Endometrium (tissue), 2 donors: ENCODE measurements around the gene NDUFS8.

Experiments used
- FAIRE-seq: peaks from 2 replicates; lab custom pipeline; 2012; peaks lifted over from hg19 to GRCh38; lab: Jason Lieb, UNC
- donor health status: control.
- donor health status: control.

The NDUFS8 gene

DNA sequence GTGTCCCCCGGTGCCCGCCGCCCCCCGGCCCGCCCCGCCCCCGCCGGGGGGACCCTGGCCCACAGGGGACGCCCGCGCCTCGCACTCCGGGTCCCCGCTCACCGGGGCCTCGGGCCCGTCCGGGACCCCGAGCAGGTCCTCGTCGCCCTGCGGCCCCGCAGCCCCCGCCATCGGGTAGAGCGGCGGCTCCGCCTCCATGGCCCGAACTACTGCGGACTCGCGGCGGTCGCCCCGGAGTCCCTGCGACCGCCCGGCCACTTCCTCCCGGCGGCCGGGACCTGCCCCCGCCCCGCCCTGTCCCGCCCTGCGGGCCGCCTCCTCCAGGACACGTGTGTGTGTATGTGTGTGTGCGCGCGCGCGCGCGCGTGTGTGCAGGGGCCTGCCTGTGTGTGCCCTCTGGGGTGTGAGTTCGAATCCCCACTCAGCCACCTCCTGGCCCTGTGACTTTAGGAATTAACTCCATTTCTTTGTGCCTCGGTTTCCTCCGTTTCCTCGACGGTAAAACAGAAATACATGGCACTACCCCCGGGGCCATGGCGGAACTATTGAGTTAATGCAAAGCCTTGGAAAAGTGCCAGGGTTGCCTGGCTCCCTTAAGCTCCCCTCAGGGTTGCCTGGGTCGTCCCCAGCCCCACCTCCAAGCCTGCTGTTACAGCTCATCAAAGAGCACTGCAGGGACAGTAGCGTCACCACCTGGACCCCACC is 26.5 kb upstream of the NDUFS8 start, which contains the start of gene UNC93B1:
UNC93B1 (minus strand) TSS at position 252 of the 705 bp plus-strand sequence; CDS start at position 198, 54 bp downstream.
- no peak for FAIRE-seq

DNA sequence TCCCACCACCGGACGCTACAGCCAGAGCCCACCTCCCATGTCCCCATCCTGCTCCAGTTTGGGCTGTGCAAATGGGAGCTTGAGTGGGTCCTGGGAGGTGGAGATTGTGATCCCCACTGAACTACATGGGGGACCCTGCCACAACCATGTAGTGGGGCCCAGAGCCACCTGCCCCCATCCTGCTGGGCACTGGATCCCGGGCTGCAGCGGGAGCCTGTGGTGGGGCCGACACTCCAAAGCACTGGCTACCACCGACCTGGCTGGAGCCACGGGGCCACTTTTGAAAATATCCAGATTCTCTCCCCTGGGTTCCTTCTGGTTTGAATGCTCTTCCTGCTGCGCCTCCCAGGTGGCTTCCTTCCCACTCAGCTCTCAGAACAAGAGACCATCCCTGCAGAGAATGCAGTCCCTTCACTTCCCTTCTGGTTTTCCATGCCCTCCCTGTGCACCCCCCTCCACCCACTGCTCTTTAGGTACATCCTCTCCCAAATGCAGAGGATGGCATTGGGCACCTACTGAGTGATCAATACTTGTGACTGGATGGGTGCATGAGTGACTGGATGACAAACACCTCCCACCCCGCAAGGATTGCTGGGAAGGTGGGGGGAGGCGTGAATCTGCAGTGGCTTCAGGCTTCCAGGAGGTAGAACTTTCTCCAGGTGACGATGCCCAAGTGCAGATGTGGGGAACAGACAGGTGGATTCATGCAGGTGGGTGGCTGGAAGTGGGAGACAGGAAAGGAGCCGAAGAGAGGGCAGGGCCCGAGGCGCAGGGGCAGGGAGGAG is 25.7 kb upstream of the NDUFS8 start:
- FAIRE-seq, result no peak

DNA sequence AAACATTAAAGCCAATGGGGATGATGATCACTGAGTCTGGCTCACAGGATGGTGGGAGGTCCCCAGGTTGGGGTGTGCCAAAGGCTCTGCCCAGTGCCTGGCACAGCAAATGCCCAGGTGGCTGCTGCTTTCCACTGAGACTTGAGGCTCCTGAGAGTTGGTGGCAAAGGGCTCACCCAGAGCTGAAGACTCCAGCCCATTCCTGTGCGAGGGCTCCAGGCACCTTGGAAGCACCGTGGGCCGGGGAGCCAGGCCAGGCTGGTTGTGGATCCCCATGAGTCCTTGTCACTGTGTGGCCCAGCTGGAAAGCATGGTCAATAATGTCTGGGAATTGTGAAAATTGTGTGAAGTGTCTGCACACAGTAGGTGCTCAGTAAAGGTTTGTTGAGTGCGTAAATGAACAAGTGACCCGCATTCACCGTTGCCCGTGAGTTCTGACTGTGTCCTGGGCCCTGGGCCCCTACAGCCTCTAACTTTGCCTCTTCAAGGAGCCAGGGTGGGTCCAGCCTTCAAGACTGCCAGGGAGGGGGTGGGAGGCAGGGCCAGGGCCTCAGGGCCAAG is 23.8 kb upstream of the NDUFS8 start:
- no peak for FAIRE-seq

DNA sequence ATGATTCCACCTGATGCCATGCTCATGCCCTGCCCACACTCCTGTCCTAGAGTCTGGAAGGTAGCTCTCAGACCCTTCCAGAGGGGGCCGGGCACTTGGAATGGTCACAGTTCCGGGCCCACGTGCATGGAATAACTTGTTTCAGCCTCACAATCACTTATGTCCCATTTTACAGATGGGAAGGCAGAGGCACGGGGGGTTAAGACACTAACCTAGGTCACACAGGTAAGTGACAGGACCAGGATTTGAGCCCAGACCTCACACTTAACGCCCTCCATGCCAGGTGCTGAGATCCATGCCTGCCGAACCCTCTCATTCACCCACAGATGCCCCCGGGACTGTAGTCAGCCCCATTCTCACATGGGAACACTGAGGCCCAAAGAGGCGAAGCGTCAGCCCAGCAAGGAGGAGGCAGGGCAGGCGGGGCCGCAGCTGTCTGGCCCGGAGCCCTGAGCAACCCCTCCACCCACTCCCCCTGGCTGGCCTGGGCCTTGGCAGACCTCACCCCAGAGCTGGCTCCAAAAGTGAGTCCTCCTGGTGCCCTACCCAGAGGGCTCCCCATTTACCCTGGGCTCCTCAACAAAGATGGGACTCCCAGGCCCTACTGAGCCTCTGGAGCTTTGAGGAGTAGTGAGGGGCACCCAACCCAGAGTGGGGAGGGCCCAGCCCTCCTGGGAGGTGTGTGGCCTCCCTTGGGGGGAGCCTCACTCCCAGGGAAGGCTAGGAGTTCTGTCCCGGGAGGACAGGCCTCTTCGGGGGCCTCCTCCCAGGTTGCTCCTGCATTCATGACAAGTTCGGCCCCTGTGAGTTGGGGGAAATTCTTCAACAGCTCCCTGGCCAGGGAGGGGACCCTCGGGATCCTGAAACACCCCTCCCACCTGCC is 22.7 kb upstream of the NDUFS8 start:
- no peak for FAIRE-seq

DNA sequence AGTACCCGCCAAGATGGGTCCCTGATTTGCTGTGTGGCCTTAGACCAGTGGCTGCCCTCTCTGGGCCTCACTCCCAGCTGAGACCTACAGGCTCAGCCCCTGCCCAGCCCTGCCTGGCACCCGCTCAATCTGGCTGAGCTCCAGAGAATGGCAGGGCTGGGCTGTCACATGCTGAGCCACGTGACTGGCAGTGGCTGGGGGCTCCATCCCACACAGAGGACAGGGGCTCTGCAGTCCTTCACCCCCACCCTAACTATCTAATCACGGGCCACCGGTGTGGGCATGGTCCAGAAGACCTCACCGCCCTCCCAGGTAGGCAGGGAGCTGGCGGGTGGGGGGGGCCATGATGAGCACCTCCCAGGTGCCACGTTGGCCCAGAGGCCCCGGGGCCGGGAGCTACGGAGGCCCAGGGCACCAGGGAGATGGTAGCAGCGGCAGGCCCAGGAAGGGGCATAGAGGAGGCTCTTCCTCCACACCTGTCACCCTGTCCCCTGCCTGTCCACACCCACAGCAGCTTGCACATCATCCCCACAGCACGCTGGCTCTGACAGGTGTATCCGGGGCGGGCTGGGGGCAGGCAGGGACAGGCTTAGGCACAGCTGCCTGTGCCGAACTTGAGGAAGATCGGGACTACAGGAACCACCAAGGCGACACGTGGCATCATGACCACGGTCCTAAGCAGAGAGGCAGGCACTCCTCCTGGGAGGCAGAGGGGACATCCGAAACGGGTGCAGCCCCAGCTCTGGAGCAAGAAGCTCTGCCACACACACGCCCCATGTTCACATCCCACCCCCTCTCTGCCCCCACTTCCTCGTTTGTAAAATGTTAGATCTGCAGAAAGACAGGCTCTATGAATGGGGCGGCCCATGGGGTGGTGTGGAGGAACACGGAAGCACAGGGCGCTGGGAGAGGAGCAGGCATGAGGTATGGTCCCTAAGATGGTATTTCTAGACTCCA is 21.8 kb upstream of the NDUFS8 start:
- FAIRE-seq, result no peak

DNA sequence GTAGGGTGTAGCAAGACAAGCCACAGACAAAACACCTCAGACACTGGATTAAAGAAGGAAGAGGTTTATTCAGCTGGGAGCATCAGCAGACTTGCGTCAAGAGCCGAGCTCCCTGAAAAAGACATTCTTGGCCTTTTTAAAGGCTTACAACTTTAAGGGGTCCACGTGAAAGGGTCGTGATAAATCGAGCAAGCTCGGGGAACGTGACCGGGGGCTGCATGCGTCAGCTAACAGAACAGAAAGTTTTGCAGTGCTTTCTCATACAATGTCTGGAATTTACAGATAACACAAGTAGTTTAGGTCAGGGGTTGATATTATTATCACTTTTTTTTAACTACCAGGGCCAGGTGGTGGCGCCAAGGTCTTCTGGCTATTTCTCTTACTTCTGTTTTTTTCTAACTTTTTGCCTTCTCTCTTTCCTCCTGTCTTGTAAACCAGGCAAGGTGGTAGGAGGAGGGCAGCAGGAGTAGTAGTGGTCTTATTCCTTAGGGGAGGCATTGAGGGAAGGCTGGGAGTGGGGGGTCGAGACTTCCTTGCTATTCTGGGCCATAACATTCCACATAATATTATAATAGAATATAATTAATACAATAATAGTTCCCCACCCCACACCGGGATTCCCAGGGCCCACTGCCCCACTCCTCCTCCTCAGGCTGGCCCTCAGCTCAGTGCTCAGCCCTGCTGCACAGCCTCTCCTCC is 20.9 kb upstream of the NDUFS8 start:
- FAIRE-seq, result no peak

DNA sequence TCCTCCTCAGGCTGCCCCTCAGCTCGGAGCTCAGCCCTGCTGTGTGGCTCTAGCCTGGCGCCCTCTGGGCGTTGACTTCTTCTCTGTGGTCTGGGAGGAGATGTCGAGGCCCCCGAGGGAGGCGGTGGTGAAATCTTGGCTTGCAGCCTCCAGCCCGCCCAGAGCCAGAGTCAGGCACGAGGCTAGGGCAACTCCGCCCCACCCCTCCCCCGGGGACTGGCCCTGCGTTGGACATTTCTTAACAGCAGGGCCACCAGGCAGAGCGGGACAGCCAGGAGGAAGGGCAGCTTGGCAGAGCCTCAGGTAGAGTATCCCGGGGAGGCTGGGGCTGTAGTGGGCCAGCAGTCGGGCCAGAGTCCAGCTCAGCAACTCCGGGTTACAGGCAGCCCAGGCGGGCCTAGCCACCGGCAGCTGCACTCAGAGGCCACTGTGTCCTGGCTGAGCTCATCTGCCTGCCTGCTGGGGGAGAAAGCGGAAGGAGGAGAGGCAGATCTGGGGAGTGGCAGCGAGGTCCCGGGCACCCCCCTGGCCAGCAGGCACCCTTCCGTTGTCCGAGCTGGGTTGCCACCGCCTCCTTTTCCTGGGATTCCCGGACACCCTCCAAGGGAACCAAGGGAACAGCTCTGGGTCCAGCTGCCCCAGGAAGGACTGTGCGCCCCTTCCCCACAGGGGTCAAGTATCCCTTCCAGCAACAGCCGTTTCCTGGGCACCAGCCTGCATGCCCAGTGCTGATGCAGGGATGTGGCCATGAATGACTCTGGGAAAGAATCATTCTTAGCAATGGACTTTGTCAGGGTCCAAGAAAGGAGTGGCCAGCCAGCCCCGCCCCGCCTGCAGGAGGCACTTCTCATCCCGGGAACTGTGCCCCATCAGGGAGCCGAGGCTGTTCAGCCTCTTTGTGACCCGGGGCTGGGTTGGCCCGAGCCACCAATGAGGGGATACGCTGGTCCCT is 20.1 kb upstream of the NDUFS8 start, which contains the start of gene ALDH3B1:
ALDH3B1 (plus strand) TSS at position 238 of the 952 bp plus-strand sequence. CDS start 4,971 bp downstream, outside the sequence.
- FAIRE-seq, result no peak

DNA sequence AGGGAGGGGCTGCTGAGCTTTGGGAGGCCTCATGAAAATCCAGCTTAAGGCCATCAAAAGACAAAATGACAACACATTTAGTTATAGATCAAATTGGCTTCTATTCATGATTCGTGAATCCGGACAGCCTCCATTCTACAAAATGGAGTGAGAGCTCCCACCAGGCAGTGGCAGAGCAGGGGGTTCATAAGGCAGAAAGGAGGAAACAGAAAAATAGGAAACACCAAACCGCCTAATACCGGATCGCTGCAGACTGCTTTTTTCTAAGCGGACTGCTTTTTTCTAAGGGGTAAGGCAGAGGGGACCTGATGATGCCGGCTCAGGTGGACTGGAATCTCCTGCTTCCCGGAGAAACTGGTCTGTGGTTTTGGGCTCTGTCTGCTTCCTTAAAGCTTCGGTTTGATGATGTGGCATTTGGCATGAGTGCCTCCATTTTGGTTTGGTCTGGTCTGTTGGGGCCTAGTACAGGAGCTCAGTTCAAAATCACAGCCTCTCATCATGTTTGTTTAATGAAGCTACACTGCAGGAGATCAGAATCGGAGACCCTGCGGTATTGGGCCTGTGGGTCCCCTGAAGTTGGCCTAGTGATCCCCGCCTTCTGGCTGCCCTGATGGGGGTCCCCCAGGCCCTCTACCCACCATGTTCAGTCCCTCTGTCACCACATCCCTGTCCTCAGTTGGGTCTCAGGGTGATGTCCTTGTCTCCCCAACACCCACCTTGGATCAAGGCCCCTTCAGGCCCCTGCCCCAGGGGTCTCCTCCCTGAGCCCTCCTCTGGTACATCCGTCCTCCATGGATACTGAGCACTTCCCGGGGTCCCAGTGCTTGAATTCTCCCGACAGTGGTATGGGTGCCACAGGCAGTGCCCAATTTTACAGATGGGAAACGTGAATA is 19.2 kb upstream of the NDUFS8 start:
- FAIRE-seq, result no peak

DNA sequence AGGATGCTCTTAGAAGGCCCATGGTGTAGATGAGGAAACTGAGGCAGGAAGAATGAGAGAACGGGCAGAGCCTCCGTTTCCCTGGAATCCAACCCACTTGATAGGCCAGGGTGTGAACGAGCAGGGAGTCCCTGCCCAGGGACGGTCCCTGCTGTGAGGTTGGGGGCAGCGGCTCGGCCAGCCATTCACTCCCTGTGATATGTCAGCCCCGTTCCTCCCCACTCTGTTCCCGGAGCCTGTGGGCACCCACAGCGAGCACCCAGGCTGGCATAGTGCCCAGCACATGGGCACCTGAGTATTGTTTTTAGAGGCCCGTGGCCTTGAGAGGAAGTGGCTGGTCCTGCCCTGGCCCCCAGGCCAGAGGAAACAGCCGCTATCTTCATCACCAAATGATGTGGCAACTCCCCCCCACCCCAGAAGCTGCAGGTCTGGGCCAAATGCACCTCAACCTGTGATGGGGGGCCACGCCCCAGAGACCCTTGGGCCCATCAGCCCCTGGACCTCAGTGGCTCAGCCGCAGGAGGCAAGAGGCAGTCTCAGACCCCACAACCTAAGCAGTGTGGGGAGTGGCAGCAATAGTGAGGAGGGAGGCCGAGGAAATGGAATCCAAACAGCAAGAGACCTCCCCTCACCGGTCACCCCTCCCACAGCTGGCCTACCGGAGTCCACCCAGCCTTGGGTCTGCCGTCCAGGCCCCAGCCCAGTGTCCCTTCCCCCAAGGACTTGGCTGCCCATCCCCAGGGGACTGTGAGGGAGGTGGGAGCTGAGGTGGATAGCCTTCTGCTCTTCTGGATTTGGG is 18.2 kb upstream of the NDUFS8 start:
- FAIRE-seq, result no peak

DNA sequence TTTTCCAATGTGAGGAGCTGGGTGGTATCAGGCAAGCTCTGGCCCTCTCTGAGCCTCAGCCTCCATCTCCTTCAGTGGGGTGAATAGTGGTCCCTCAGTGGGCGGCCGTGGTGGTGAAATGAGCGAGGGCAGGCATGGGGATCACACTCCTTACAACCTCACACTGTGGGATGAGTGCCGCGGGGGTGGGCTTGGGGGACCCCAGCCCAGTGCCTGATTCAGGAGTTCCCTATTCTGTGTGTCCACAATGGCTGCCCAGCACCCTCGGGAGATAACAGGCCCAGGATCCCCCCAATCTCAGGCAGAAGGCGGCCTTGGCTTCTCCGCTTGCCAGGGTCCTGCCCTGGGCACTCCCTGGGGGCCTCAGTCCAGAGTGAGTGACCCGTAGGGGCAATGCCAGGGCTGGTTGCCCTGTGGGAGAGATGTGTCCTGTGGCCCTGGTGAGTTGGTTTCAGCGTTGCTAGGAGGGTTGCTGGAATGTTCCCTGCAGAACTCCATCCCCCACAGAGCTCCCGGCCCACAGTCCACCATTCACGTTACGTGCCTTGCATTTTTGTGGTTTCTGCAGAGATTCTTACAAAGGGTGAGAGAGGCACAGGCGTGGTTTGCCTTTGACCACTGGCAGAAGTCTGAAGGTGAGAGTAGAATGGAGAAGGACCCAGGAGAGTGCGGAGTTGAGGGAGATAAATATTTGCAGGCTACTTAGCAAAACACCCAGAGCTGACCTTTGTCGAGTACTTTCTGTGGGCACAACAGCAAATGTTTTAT is 17.5 kb upstream of the NDUFS8 start:
- FAIRE-seq, result no peak

DNA sequence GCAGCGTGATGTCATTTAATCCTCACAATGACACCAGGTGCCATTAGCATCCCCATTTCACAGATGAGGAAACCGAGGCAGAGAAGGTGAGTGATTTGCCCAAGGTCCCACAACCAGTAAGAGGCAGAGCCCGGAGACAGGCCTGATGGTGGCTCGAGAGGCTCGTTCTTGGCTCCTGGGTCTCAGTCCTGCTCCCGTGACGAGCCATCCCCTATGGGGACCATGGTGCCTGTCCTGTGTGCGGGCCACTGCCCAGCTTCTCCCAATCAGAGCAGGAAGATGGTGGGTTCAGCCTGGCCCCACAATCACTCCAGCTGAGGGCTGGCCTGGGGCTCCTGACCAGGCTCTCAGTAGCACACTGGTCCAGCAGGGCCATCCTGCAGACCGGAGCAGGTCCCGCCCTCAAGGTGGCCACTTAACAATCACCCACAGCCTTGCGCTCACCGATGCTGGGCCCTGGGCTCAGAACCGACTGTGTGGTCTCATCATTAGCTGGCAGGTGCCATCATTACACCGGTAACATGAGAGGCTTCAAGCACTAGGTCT is 16.8 kb upstream of the NDUFS8 start:
- FAIRE-seq, result no peak

DNA sequence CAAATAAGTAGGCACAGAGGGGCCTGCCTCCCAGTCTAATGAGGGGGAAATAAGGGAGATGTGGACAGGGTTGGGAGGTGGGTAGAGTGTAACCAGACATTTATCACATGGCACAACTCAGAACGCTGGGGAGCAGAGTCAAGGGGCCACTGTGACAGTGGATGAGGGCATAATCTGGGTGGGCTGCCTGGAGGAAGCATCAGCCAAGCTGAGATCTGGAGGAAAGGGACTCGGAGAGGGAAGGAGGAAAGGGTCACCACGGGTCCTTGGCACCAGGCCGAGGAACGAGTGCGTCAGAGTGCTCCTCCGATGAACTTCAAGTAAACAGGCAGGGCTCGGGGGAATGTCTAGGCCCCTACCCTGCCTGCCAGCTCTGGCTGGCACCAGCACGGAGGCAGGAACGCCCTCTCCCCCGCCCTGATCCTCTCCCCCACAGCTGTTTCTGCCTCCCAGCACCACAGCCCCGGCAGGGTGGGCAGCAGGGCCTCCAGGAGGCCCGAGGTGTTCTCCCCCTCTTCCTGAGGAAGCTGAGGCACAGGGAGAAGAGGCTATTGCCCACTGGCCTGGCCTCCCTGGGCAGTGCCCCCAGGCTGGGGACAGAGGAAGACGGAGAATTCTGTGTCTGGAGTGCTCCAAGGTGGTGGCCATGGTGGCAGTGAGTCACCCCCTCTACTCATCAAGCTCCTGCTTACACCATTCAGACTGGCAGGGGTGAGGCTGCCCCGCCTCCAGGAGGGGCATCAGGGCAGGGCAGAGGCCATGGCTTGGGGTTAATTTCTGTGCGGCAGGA is 16.1 kb upstream of the NDUFS8 start:
- no peak for FAIRE-seq

DNA sequence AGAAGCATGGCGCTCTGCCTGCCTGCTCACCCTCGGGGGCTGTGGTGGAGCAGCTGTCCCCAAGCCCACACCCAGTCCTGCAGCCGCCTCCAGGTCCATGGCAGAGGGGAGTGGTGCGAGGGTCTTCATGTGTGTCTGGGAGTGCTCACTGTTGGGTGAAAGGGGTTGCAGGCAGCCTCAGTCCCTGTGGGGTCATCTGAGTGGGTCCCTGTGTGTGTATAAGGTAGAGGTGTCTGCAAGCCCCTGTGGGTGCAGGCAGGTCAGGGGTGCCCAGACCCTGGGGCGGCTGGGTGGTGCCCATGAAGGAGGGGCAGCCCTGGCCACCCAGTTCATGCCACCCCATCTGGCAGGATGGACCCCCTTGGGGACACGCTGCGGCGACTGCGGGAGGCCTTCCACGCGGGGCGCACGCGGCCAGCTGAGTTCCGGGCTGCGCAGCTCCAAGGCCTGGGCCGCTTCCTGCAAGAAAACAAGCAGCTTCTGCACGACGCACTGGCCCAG is 15.5 kb upstream of the NDUFS8 start:
- no peak for FAIRE-seq

DNA sequence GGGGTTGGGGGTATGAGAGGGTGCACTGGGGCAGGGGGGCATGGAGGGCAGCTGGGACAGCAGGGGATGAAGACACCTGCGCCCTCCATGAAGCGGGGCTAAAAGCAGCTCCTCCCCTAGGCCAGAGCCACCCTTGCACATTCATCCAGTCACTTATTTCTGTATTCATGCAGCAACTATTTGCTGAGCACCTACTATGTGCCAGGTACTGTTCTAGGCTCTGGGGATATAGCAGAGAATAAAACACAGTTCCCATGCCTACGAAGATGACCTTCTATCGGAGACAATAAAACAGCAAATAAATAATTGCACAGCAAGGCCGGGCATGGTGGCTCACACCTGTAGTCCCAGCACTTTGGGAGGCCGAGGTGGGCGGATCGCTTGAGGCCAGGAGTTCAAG is 15.0 kb upstream of the NDUFS8 start:
- no peak for FAIRE-seq
